ENCODE measurements around the gene CLEC18C. TPM values are rescaled to one million over a fixed set of nuclear protein-coding genes. Genes with fewer than 3 reads are reported as not detected.
"Not testable (repeated sequence)": the region's sequence is repeated elsewhere in the genome, so short reads cannot be mapped to it uniquely, and the experiment has no call there.

CLEC18C gene
- polyA plus RNA-seq (2011; rRNA removed) (not detected in 2 replicates), polyA minus RNA-seq (2011; rRNA and poly(A)+ RNA removed) (not detected in 2 replicates)

DNA sequence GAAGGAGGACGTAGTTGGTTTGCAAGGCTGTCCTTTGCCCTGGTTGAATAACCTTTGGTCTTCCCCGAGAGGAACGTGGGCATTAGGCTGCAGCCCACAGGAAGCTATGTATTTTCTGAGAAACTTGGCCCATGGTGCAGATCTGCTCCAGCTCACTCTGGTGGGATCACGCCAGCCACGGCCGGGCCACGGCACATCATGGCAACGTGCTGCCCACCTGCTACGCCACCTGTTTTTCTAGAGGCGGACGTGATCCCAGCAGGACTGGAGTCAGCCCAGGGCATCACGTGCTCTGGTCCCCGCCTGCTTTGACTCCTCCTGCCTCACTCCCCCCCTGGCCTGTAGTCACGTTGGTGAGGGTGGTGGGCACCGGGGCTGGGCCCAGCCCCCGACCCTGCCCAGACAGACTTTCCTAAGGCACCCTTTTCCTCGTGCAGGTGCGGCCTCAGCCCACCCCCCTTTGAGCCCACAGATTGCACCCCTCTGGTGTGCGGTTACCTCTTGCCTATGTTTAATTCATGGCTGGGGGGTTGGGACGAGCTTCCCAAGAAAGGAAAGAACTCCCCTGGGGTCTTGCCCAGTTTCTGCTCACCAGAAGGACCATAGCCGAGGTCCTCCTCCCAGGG, at the start of gene CLEC18C:
CLEC18C (plus strand) TSS at position 576 of the 626 bp plus-strand sequence. CDS start 492 bp downstream, outside the sequence.
- H3K4me3 ChIP-seq (ENCODE audit: low read depth, low read length); CTCF ChIA-PET; DNase-seq (ENCODE audit: low read depth, low spot score); H3K27ac ChIP-seq (ENCODE audit: low read depth, low read length); POLR2A ChIA-PET; H3K9me3 ChIP-seq (ENCODE audit: control insufficient read depth, insufficient read depth, low read length); H3K27me3 ChIP-seq (ENCODE audit: control insufficient read depth, insufficient read depth, low read length): not testable (repeated sequence)

- POLR2A ChIA-PET; DNase-seq (ENCODE audit: low read depth, low spot score); H3K4me3 ChIP-seq (ENCODE audit: low read depth, low read length); H3K27me3 ChIP-seq (ENCODE audit: control insufficient read depth, insufficient read depth, low read length); H3K27ac ChIP-seq (ENCODE audit: low read depth, low read length); H3K9me3 ChIP-seq (ENCODE audit: control insufficient read depth, insufficient read depth, low read length): not testable (repeated sequence)
- CTCF ChIA-PET: interaction anchor here (0.6 kb wide), 1 partner anchor 192 kb away, joined by 5 read pairs; no protein-coding TSS in a partner anchor
Measured at GRCh38 chr16:70123822-70124221, 49.8 kb upstream of the CLEC18C start.

DNA sequence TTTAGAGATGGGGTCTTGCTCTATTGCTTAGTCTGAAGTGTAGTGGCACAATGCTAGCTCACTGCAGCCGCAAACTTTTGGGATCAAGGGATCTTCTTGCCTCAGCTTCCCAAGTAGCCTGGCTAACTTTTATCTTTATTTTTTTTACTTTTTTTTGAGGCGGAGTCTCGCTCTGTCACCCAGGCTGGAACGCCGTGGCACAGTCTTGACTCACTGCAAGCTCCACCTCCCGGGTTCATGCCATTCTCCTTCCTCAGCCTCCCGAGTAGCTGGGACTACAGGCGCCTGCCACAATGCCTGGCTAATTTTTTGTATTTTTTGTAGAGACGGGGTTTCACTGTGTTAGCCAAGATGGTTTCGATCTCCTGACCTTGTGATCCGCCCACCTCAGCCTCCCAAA, 47.4 kb upstream of the CLEC18C start:
- H3K9me3 ChIP-seq (ENCODE audit: control insufficient read depth, insufficient read depth, low read length); H3K27ac ChIP-seq (ENCODE audit: low read depth, low read length); H3K27me3 ChIP-seq (ENCODE audit: control insufficient read depth, insufficient read depth, low read length); POLR2A ChIA-PET; DNase-seq (ENCODE audit: low read depth, low spot score); H3K4me3 ChIP-seq (ENCODE audit: low read depth, low read length); CTCF ChIA-PET: not testable (repeated sequence)

DNA sequence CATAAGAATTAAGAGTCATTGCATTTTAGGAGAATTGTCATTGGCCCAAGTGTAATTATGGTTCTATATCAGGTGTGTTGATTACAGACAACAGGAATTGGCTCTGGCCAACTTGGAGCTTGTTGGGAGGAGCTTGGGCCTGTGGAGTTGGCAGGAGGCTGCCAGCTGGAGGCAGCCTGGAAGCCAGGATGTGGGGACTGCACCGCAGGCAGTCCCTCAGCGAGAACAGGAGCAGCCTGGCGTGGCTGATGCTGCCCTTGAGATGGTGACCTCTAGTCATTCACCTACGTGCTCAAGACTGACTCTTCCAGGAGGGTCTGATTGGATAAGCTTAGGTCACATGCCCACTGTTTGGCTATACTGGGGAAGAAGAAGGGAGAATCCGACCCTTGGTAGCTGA, 45.9 kb upstream of the CLEC18C start:
- CTCF ChIA-PET: not testable (repeated sequence)

GRCh38 chr16:70128844-70129243, 44.7 kb upstream of the CLEC18C start:
- DNase-seq (ENCODE audit: low read depth, low spot score); H3K9me3 ChIP-seq (ENCODE audit: control insufficient read depth, insufficient read depth, low read length); H3K27me3 ChIP-seq (ENCODE audit: control insufficient read depth, insufficient read depth, low read length); POLR2A ChIA-PET; H3K27ac ChIP-seq (ENCODE audit: low read depth, low read length); H3K4me3 ChIP-seq (ENCODE audit: low read depth, low read length); CTCF ChIA-PET: not testable (repeated sequence)

More for the DNA sequence above, 45.9 kb upstream of the CLEC18C start:
- DNase-seq (ENCODE audit: low read depth, low spot score); H3K9me3 ChIP-seq (ENCODE audit: control insufficient read depth, insufficient read depth, low read length); H3K27me3 ChIP-seq (ENCODE audit: control insufficient read depth, insufficient read depth, low read length); H3K4me3 ChIP-seq (ENCODE audit: low read depth, low read length); POLR2A ChIA-PET; H3K27ac ChIP-seq (ENCODE audit: low read depth, low read length): not testable (repeated sequence)

DNA sequence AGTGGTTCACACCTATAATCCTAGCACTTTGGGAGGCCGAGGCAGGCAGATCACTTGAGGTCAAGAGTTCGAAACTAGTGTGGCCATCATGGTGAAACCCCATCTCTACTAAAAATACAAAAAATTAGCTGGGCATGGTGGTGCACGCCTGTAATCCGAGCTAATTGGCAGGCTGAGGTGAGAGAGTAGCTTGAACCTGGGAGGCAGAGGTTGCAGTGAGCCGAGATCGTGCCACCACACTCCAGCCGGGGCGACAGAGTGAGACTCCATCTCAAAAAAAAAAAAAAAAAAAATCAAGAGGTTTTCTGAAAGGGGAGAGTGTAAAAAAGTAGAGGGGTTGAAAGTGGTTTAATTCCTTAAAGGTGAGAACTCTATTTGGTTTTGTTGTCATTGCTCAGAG, 37.8 kb upstream of the CLEC18C start:
- DNase-seq (ENCODE audit: low read depth, low spot score); H3K27ac ChIP-seq (ENCODE audit: low read depth, low read length); H3K27me3 ChIP-seq (ENCODE audit: control insufficient read depth, insufficient read depth, low read length); CTCF ChIA-PET; H3K4me3 ChIP-seq (ENCODE audit: low read depth, low read length); POLR2A ChIA-PET; H3K9me3 ChIP-seq (ENCODE audit: control insufficient read depth, insufficient read depth, low read length): not testable (repeated sequence)

- CTCF ChIA-PET; H3K4me3 ChIP-seq (ENCODE audit: low read depth, low read length); DNase-seq (ENCODE audit: low read depth, low spot score); H3K27ac ChIP-seq (ENCODE audit: low read depth, low read length); H3K27me3 ChIP-seq (ENCODE audit: control insufficient read depth, insufficient read depth, low read length); POLR2A ChIA-PET; H3K9me3 ChIP-seq (ENCODE audit: control insufficient read depth, insufficient read depth, low read length): not testable (repeated sequence)
Measured at GRCh38 chr16:70136595-70136994, 37.0 kb upstream of the CLEC18C start.

- POLR2A ChIA-PET; H3K27ac ChIP-seq (ENCODE audit: low read depth, low read length); CTCF ChIA-PET; H3K9me3 ChIP-seq (ENCODE audit: control insufficient read depth, insufficient read depth, low read length); H3K27me3 ChIP-seq (ENCODE audit: control insufficient read depth, insufficient read depth, low read length); DNase-seq (ENCODE audit: low read depth, low spot score); H3K4me3 ChIP-seq (ENCODE audit: low read depth, low read length): not testable (repeated sequence)
Measured at GRCh38 chr16:70142739-70143138, 30.8 kb upstream of the CLEC18C start.

DNA sequence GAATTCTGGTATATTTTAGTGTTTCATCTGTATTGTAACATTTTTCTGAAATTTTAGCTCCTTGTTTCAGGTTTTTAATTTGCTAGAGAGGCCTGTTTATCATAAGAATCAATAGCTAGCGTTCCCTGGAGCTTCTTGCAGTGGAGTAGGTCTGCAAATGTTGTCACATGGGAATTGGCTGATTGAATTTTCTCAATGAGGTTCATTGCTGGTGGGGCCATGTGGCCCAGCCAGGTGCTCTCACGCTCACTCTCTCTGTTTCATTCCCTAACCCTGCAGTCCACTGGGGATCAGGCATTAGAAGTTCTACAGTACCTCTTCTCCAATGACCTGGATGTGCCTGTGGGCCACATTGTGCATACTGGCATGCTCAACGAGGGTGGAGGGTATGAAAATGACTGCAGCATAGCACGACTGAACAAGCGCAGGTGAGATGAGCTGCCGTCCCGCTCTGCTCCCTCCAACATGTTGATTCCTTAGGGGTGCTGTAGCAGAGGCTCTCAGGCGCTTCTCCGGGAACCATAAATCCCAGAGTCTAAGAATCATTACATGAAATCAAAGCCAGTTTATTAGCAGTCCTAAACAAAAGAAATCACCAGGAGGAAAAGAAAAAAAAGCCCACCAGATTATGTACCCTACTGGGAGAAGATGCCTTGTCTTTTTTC, 30.2 kb upstream of the CLEC18C start:
- H3K27me3 ChIP-seq (ENCODE audit: control insufficient read depth, insufficient read depth, low read length); H3K4me3 ChIP-seq (ENCODE audit: low read depth, low read length); CTCF ChIA-PET; H3K27ac ChIP-seq (ENCODE audit: low read depth, low read length); DNase-seq (ENCODE audit: low read depth, low spot score); H3K9me3 ChIP-seq (ENCODE audit: control insufficient read depth, insufficient read depth, low read length); POLR2A ChIA-PET: not testable (repeated sequence)

DNA sequence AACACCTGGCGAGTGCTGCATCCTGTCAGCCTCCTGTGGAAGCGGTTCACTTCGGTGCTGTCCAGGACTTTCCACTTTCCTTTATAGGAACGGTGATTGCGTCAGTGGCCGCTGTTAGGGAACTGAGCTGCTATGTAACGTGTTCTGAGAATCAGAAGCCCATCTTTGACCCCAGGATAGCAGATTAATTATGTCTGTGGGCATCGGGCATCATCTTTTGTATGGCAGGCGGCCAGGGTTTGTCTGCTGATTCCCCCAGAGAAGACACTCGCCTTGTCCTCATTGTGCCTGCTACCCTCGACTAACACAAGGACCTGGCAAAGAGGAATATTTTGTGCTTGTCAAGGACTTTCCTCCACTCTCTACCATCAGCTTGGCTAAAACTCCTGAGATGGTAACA, 25.7 kb upstream of the CLEC18C start:
- H3K4me3 ChIP-seq (ENCODE audit: low read depth, low read length); H3K27me3 ChIP-seq (ENCODE audit: control insufficient read depth, insufficient read depth, low read length); CTCF ChIA-PET; POLR2A ChIA-PET; DNase-seq (ENCODE audit: low read depth, low spot score); H3K9me3 ChIP-seq (ENCODE audit: control insufficient read depth, insufficient read depth, low read length); H3K27ac ChIP-seq (ENCODE audit: low read depth, low read length): not testable (repeated sequence)

GRCh38 chr16:70148453-70148852, 25.1 kb upstream of the CLEC18C start:
- DNase-seq (ENCODE audit: low read depth, low spot score); H3K9me3 ChIP-seq (ENCODE audit: control insufficient read depth, insufficient read depth, low read length); H3K4me3 ChIP-seq (ENCODE audit: low read depth, low read length); POLR2A ChIA-PET; H3K27me3 ChIP-seq (ENCODE audit: control insufficient read depth, insufficient read depth, low read length); CTCF ChIA-PET; H3K27ac ChIP-seq (ENCODE audit: low read depth, low read length): not testable (repeated sequence)

DNA sequence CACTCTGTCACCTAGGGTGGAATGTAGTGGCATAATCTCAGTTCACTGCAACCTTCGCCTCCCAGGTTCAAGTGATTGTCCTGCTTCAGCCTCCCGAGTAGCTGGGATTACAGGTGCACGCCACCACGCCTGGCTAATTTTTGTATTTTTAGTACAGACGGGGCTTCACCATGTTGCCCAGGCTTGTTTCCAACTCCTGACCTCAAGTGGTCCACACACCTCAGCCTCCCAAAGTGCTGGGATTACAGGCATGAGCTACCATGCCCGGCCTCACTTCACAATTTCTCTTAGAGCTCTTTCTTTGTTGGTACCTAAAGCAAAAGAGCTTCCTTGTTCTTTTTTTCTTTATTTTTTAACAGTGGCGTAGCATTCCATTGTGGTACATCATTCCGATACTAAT, 24.3 kb upstream of the CLEC18C start:
- H3K27me3 ChIP-seq (ENCODE audit: control insufficient read depth, insufficient read depth, low read length); H3K4me3 ChIP-seq (ENCODE audit: low read depth, low read length); DNase-seq (ENCODE audit: low read depth, low spot score); H3K27ac ChIP-seq (ENCODE audit: low read depth, low read length); POLR2A ChIA-PET; H3K9me3 ChIP-seq (ENCODE audit: control insufficient read depth, insufficient read depth, low read length); CTCF ChIA-PET: not testable (repeated sequence)
